Psoas muscle (tissue), 8 donors: ENCODE data around the gene EEF1AKMT1. TPM values are rescaled to one million over a fixed set of nuclear protein-coding genes. Genes with fewer than 3 reads are reported as not detected.
"Not testable (repeated sequence)": the region's sequence is repeated elsewhere in the genome, so short reads cannot be mapped to it uniquely, and the experiment has no call there.

Source experiments
- ATAC-seq, 4 donors: fragments of 200-7000 bp; cut with Tn5 transposase; one replicate each; pipeline ENCODE4 v1.9.1; 2020; ENCODE audit warnings: moderate library complexity in 3 of 4, mild to moderate bottlenecking in 2 of 4
- DNase-seq, 2 donors: peaks; one replicate each; pipeline ENCODE4 v3.0.0-alpha.2; 2020
- H3K27ac ChIP-seq: fragments of 200-600 bp; one replicate; pipeline ENCODE4 v1.8.0; 2022
- H3K27me3 ChIP-seq, 3 donors: fragments of 200-600 bp in 1 of 3; one replicate each; pipeline versions ENCODE4 v1.6.1 to v1.8.0; 2013 to 2022; ENCODE audit warnings: low read length in 2 of 3, mild to moderate bottlenecking in 2 of 3, moderate library complexity in 1 of 3; ENCODE audit not compliant: insufficient read depth in 3 of 3
- H3K36me3 ChIP-seq, 2 donors: fragments of 200-600 bp in 1 of 2; one replicate each; pipeline versions ENCODE4 v1.6.1 to v1.8.0; 2013 to 2022; ENCODE audit warnings: low read depth in 1 of 2, mild to moderate bottlenecking in 1 of 2, moderate library complexity in 1 of 2; ENCODE audit not compliant: insufficient read depth in 1 of 2
- H3K4me1 ChIP-seq: fragments of 200-600 bp; one replicate; pipeline ENCODE4 v1.8.0; 2022
- H3K4me3 ChIP-seq: fragments of 200-600 bp; one replicate; pipeline ENCODE4 v1.8.0; 2022; ENCODE audit warnings: mild to moderate bottlenecking
- H3K9me3 ChIP-seq: fragments of 200-600 bp; one replicate; pipeline ENCODE4 v1.8.0; 2022
- CTCF ChIP-seq: fragments of 200-600 bp; IDR thresholded peaks from one replicate; pipeline ENCODE4 v1.8.0; 2022; ENCODE audit warnings: antibody characterized with exemption
- WGBS, 3 donors: extraction: QIAGEN DNeasy Blood & Tissue Kit; methylation state at CpG; one replicate each; pipeline versions ENCODE4 v1.1.6 to v1.1.7; 2013; 5-methylcytosine and 5-hydroxymethylcytosine counted together
- intact Hi-C, 2 donors: fragments of 100-400 bp; cut with DNase I; formaldehyde crosslinking; loops; one replicate each; pipeline versions ENCODE4 v1.11.0 to v1.14.2; 2022
- polyA plus RNA-seq, 3 donors: library from polyadenylated mRNA; stranded (reverse); fragments of 200-250 nt; gene quantifications; one replicate each; pipeline ENCODE4 v1.2.3, GENCODE V29; 2013
- total RNA-seq, 4 donors: library from RNA; stranded (reverse); fragmentation: NEBNext Ultra II Directional in 2 of 4; extraction: Animal tissue kit (Norgen Biotek cat#: 25700) in 2 of 4; gene quantifications; one replicate each; pipeline versions ENCODE4 v1.2.1 to v1.2.4, GENCODE V29; 2021 to 2023
- donor health status: healthy with polysubstance abuse.
- donor health status: DM: no; HTN: no; CAD: no; lungs with moderate emphysema.
- donor health status: Bipolar disorder and iron deficiency.
- donor health status: healthy.
- donor health status: DM: yes; HTN: yes; CAD: no.
- donor health status: DM: no; HTN: no; CAD: no.
- donor health status: DM: no; HTN: no; CAD: no.
- donor health status: DM: yes; HTN: yes; CAD: no.

Gene EEF1AKMT1
- total and polyA plus RNA-seq, 7 donors: 5.1 to 9.9 (median 8.2) TPM

- no peak for TF ChIP-seq CTCF
- Histone ChIP-seq H3K9me3 (no peaks in the 10 kb centered on the region), H3K27ac (no peak overlapping the region), H3K36me3 (no peaks in the 10 kb centered on the region), H3K4me3 (no peak overlapping the region), H3K27me3 (no peaks in the 10 kb centered on the region), H3K4me1 (no peaks in the 10 kb centered on the region)
- WGBS, 3 donors: 96 to 97% (median 97%) methylated on average over 1 of the region's 1 CpG
- DNase-seq: no peak
- intact Hi-C loops: no loop called here
- ATAC-seq: no peak
Measured at GRCh38 chr13:20682061-20682460, 91.7 kb downstream of the EEF1AKMT1 start.

- intact Hi-C loops, H3K27me3 ChIP-seq, DNase-seq, ATAC-seq, H3K4me3 ChIP-seq, H3K4me1 ChIP-seq, H3K27ac ChIP-seq, H3K9me3 ChIP-seq, H3K36me3 ChIP-seq: not testable (repeated sequence)
- WGBS, 3 donors: 72 to 82% (median 76%) methylated on average over 5 of the region's 5 CpGs
Measured at GRCh38 chr13:20681481-20681880, 92.3 kb downstream of the EEF1AKMT1 start.

DNA sequence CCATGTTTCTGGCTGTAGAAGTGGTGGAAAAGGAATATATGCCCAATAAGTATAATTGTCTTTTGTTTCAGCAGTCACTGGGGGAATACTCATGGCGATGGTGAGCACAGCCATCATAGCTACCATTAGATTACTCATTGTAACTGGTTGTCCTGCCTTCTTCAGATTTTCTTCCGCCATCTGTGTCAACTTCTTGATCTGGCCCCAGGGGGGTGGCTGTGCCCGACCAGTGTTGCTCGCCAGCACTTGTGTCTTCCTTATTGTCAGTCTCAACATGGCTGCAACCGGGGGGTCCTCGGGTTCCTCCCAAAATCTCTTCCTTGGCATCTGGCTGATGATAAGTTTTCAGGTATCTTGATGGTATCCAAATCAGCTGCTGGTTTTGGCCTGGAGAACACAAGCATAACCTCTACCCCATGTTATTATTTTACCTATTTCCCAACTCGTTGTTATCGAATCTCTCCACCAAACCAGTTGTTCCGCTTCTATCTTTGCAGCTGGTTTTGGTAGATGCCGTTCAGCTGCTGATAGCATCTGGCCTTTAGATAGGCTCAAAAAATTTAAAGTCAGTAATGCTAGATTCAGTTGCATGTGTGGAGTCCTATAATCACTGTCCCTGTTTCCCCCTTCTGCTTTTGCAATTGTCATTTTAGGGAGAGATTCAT lies 93.2 kb downstream of the EEF1AKMT1 start:
- WGBS, 3 donors: 89 to 91% (median 90%) methylated on average over 10 of the region's 10 CpGs
- no peak for DNase-seq
- Histone ChIP-seq H3K4me1 (no peaks in the 10 kb centered on the region), H3K36me3 (peaks cover 0 to 13% of the 10 kb centered on the region in 2 donors), H3K27me3 (no peaks in the 10 kb centered on the region), H3K4me3 (no peak overlapping the region), H3K9me3 (no peaks in the 10 kb centered on the region), H3K27ac (no peak overlapping the region)
- no peak for ATAC-seq
- no peak for TF ChIP-seq CTCF
- intact Hi-C loops: no loop called here

- H3K4me1 ChIP-seq: no peaks in the 10 kb centered on the region
- TF ChIP-seq CTCF: no peak
- no peak overlapping the region for H3K27ac ChIP-seq
- no peak for ATAC-seq
- H3K36me3 ChIP-seq: peaks cover 0 to 19% of the 10 kb centered on the region in 2 donors
- H3K9me3 ChIP-seq: no peaks in the 10 kb centered on the region
- H3K27me3 ChIP-seq: no peaks in the 10 kb centered on the region
- intact Hi-C loops: no loop called here
- H3K4me3 ChIP-seq: no peak overlapping the region
- WGBS, 3 donors: 80 to 97% (median 84%) methylated on average over 3 of the region's 3 CpGs
- no peak for DNase-seq
Measured at GRCh38 chr13:20679879-20680278, 93.9 kb downstream of the EEF1AKMT1 start.

Other genes with a start within 250 kb of the EEF1AKMT1 start
- 10 to 100 TPM; 12.4 to 17.0 (median 14.2) TPM for gene CRYL1, start 248.1 kb downstream of the EEF1AKMT1 start, total RNA-seq
- 10 to 100 TPM in 1 of 3 donors, 1 to 10 TPM in 2; 6.4 to 18.5 (median 8.2) TPM for gene CRYL1, start 248.1 kb downstream of the EEF1AKMT1 start, polyA plus RNA-seq
- gene IFT88, start 206.8 kb downstream of the EEF1AKMT1 start, total RNA-seq: 1 to 10 TPM; 3.9 to 9.8 (median 6.0) TPM
- gene IFT88, start 206.8 kb downstream of the EEF1AKMT1 start, polyA plus RNA-seq: 1 to 10 TPM; 4.5 to 6.2 (median 4.6) TPM
- 10 to 100 TPM in 3 of 4 donors, 1 to 10 TPM in 1; 3.0 to 78.9 (median 39.4) TPM for gene IL17D, start 70.3 kb downstream of the EEF1AKMT1 start, total RNA-seq
- gene IL17D, start 70.3 kb downstream of the EEF1AKMT1 start, polyA plus RNA-seq: 1 to 10 TPM; 1.0 to 7.7 (median 5.6) TPM
- gene XPO4, start 128.8 kb upstream of the EEF1AKMT1 start, total RNA-seq: 10 to 100 TPM; 12.2 to 67.2 (median 31.1) TPM
- gene XPO4, start 128.8 kb upstream of the EEF1AKMT1 start, polyA plus RNA-seq: 1 to 10 TPM; 3.9 to 6.3 (median 5.4) TPM